Small intestine (tissue), 7 donors: ENCODE data around the gene ADRA2A. TPM values are rescaled to one million over a fixed set of nuclear protein-coding genes. Genes with fewer than 3 reads are reported as not detected.

Experiments used
- DNase-seq, 2 donors: peaks; one replicate each; pipeline versions ENCODE4 v3.0.0 to v3.0.0-alpha.2; 2013
- FAIRE-seq: peaks from 2 replicates; lab custom pipeline; 2012; peaks lifted over from hg19 to GRCh38; lab: Jason Lieb, UNC
- H3K27ac ChIP-seq, 3 donors: one replicate each; pipeline ENCODE4 v1.5.1; 2013; ENCODE audit warnings: low read length in 2 of 3, mild to moderate bottlenecking in 2 of 3, control low read depth in 1 of 3, inconsistent platforms in 1 of 3, low read depth in 1 of 3, moderate library complexity in 1 of 3
- H3K27me3 ChIP-seq, 3 donors: one replicate each; pipeline ENCODE4 v1.6.1; 2013; ENCODE audit warnings: low read length in 3 of 3, inconsistent platforms in 1 of 3; ENCODE audit not compliant: control insufficient read depth in 3 of 3, insufficient read depth in 3 of 3
- H3K36me3 ChIP-seq, 3 donors: one replicate each; pipeline ENCODE4 v1.6.1; 2013; ENCODE audit warnings: low read length in 3 of 3, inconsistent platforms in 1 of 3, low read depth in 1 of 3, mild to moderate bottlenecking in 1 of 3, moderate library complexity in 1 of 3; ENCODE audit not compliant: control insufficient read depth in 3 of 3, insufficient read depth in 2 of 3
- H3K4me1 ChIP-seq, 3 donors: one replicate each; pipeline ENCODE4 v1.6.1; 2013; ENCODE audit warnings: low read length in 2 of 3, inconsistent platforms in 1 of 3, low read depth in 1 of 3, mild to moderate bottlenecking in 1 of 3, moderate library complexity in 1 of 3; ENCODE audit not compliant: control insufficient read depth in 3 of 3, insufficient read depth in 2 of 3
- H3K4me3 ChIP-seq, 3 donors: one replicate each; pipeline ENCODE4 v1.5.1; 2013; ENCODE audit warnings: low read length in 3 of 3, control low read depth in 1 of 3, inconsistent platforms in 1 of 3, low read depth in 1 of 3, mild to moderate bottlenecking in 1 of 3, moderate library complexity in 1 of 3
- H3K9me3 ChIP-seq, 2 donors: one replicate each; pipeline ENCODE4 v1.6.1; 2013; ENCODE audit warnings: low read depth in 1 of 2, low read length in 1 of 2; ENCODE audit not compliant: control insufficient read depth in 2 of 2, insufficient read depth in 1 of 2
- WGBS, 3 donors: extraction: QIAGEN DNeasy Blood & Tissue Kit; methylation state at CpG; one replicate each; pipeline ENCODE4 v1.1.7; 2013; 5-methylcytosine and 5-hydroxymethylcytosine counted together
- polyA plus RNA-seq, 4 donors: library from polyadenylated mRNA; stranded (reverse) in 3 of 4; unstranded in 1 of 4; fragments of 200-250 nt in 3 of 4; fragments of 120-200 nt in 1 of 4; gene quantifications; one replicate each; pipeline versions ENCODE4 v1.2.1 to v1.2.3, GENCODE V29; 2013
- donor health status: healthy with polysubstance abuse.
- donor health status: control.
- donor health status: control.
- donor health status: Bipolar disorder and iron deficiency.
- donor health status: healthy.

Gene ADRA2A
- polyA plus RNA-seq, 4 donors: 1.1 to 19.3 (median 6.6) TPM

GRCh38 chr10:111086574-111086973 is 9.7 kb downstream of the ADRA2A start:
- Histone ChIP-seq H3K27ac (no peak overlapping the region), H3K36me3 (no peaks in the 10 kb centered on the region), H3K9me3 (no peaks in the 10 kb centered on the region), H3K4me1 (no peaks in the 10 kb centered on the region), H3K27me3 (no peaks in the 10 kb centered on the region), H3K4me3 (no peak overlapping the region)
- FAIRE-seq: no peak
- DNase-seq: no peak
- WGBS, 3 donors: 52 to 62% (median 60%) methylated on average over 3 of the region's 3 CpGs

GRCh38 chr10:111087331-111087756 is 10.5 kb downstream of the ADRA2A start:
- DNase-seq (no peak), FAIRE-seq (no peak)
- no peaks in the 10 kb centered on the region for H3K27me3 ChIP-seq
- WGBS, 3 donors: 89 to 93% (median 91%) methylated on average over 11 of the region's 11 CpGs
- H3K27ac ChIP-seq: no peak overlapping the region
- H3K36me3 ChIP-seq: no peaks in the 10 kb centered on the region
- no peaks in the 10 kb centered on the region for H3K4me1 ChIP-seq
- H3K4me3 ChIP-seq: no peak overlapping the region
- H3K9me3 ChIP-seq: no peaks in the 10 kb centered on the region

- DNase-seq (no peak), FAIRE-seq (no peak)
- Histone ChIP-seq H3K27me3 (no peaks in the 10 kb centered on the region), H3K4me3 (no peak overlapping the region), H3K27ac (no peak overlapping the region), H3K36me3 (no peaks in the 10 kb centered on the region), H3K4me1 (no peaks in the 10 kb centered on the region), H3K9me3 (no peaks in the 10 kb centered on the region)
- WGBS, 3 donors: 85 to 93% (median 90%) methylated on average over 4 of the region's 4 CpGs
These were observed 11.2 kb downstream of the ADRA2A start for GRCh38 chr10:111087968-111088505.

- H3K4me3 ChIP-seq: no peak overlapping the region
- DNase-seq (no peak), FAIRE-seq (no peak)
- no peaks in the 10 kb centered on the region for H3K4me1 ChIP-seq
- H3K9me3 ChIP-seq: no peaks in the 10 kb centered on the region
- no peaks in the 10 kb centered on the region for H3K27me3 ChIP-seq
- 93 to 98% (median 93%) methylated on average over 3 of the region's 3 CpGs for WGBS, 3 donors
- no peaks in the 10 kb centered on the region for H3K36me3 ChIP-seq
- no peak overlapping the region for H3K27ac ChIP-seq
These were observed 12.5 kb downstream of the ADRA2A start for GRCh38 chr10:111089293-111089692.

GRCh38 chr10:111091833-111092232 is 15.0 kb downstream of the ADRA2A start:
- no peak overlapping the region for H3K27ac ChIP-seq
- no peaks in the 10 kb centered on the region for H3K27me3 ChIP-seq
- H3K4me1 ChIP-seq: no peaks in the 10 kb centered on the region
- FAIRE-seq (no peak), DNase-seq (peak in 1 of 2 donors; percentile 64)
- H3K9me3 ChIP-seq: no peaks in the 10 kb centered on the region
- 62 to 81% (median 74%) methylated on average over 7 of the region's 7 CpGs for WGBS, 3 donors
- H3K4me3 ChIP-seq: no peak overlapping the region
- H3K36me3 ChIP-seq: no peaks in the 10 kb centered on the region

GRCh38 chr10:111093741-111094380 is 17.0 kb downstream of the ADRA2A start:
- no peak overlapping the region for H3K4me3 ChIP-seq
- DNase-seq (no peak), FAIRE-seq (no peak)
- WGBS, 3 donors: 78 to 86% (median 80%) methylated on average over 3 of the region's 3 CpGs
- no peaks in the 10 kb centered on the region for H3K9me3 ChIP-seq
- no peaks in the 10 kb centered on the region for H3K36me3 ChIP-seq
- no peaks in the 10 kb centered on the region for H3K27me3 ChIP-seq
- H3K27ac ChIP-seq: no peak overlapping the region
- H3K4me1 ChIP-seq: peaks cover 0 to under 1% (median 0%) of the 10 kb centered on the region in 3 donors

- no peak overlapping the region for H3K4me3 ChIP-seq
- DNase-seq: peak in 1 of 2 donors; percentile 88
- H3K36me3 ChIP-seq: no peaks in the 10 kb centered on the region
- no peaks in the 10 kb centered on the region for H3K27me3 ChIP-seq
- WGBS, 3 donors: 18 to 64% (median 47%) methylated on average over 1 of the region's 1 CpG
- peak overlapping the region in 2 of 3 donors; percentile 38 to 85 for H3K27ac ChIP-seq
- no peak for FAIRE-seq
- peaks cover 2 to 17% (median 3%) of the 10 kb centered on the region in 3 donors for H3K4me1 ChIP-seq
- H3K9me3 ChIP-seq: no peaks in the 10 kb centered on the region
These were observed 22.0 kb downstream of the ADRA2A start for GRCh38 chr10:111098679-111099437.

GRCh38 chr10:111100198-111100597 is 23.4 kb downstream of the ADRA2A start:
- no peak for FAIRE-seq
- DNase-seq: peak; percentile 14 to 88

More at GRCh38 chr10:111100198-111100597, 23.4 kb downstream of the ADRA2A start:
- H3K27ac ChIP-seq: peak overlapping the region in 1 of 3 donors; percentile 81
- H3K9me3 ChIP-seq: no peaks in the 10 kb centered on the region
- H3K36me3 ChIP-seq: no peaks in the 10 kb centered on the region
- H3K4me1 ChIP-seq: peaks cover 3 to 27% (median 6%) of the 10 kb centered on the region in 3 donors
- no peaks in the 10 kb centered on the region for H3K27me3 ChIP-seq
- 7 to 47% (median 24%) methylated on average over 5 of the region's 5 CpGs for WGBS, 3 donors
- no peak overlapping the region for H3K4me3 ChIP-seq
